Activated CD8-positive, alpha-beta T cell treated with anti-CD3 and anti-CD28 coated beads for 36 hours (primary cell): ENCODE measurements around the gene ERN1. TPM values are rescaled to one million over a fixed set of nuclear protein-coding genes. Genes with fewer than 3 reads are reported as not detected.

Source experiments
- ATAC-seq: fragments of 200-7000 bp; cut with Tn5 transposase; one replicate; pipeline ENCODE4 v1.10.0; 2021; ENCODE audit warnings: mild to moderate bottlenecking, moderate library complexity
- CTCF ChIA-PET: fragments of 350-600 bp; sonication (Branson Sonifier 250); formaldehyde crosslinking; loops from one replicate; lab custom pipeline; 2021; ENCODE audit warnings: antibody characterized with exemption; lab: Charles Lee
- POLR2A ChIA-PET: fragments of 350-600 bp; sonication (Branson Sonifier 250); formaldehyde crosslinking; loops from one replicate; lab custom pipeline; 2021; ENCODE audit warnings: antibody characterized with exemption; lab: Charles Lee
- DNase-seq: peaks from one replicate; pipeline ENCODE4 v3.0.0-alpha.2; 2020
- H3K27ac Mint-ChIP-seq: one replicate; pipeline ENCODE4 v1.8.0; 2021; ENCODE audit warnings: mild to moderate bottlenecking, mixed read lengths
- H3K27me3 Mint-ChIP-seq: one replicate; pipeline ENCODE4 v1.8.0; 2021; ENCODE audit warnings: mixed read lengths
- H3K36me3 Mint-ChIP-seq: one replicate; pipeline ENCODE4 v1.8.0; 2021; ENCODE audit warnings: low read depth, mixed read lengths
- H3K4me1 Mint-ChIP-seq: one replicate; pipeline ENCODE4 v1.8.0; 2021; ENCODE audit warnings: low read depth, mixed read lengths
- H3K4me3 Mint-ChIP-seq: one replicate; pipeline ENCODE4 v1.8.0; 2021; ENCODE audit warnings: mild to moderate bottlenecking, moderate library complexity, mixed read lengths
- H3K9me3 Mint-ChIP-seq: one replicate; pipeline ENCODE4 v1.8.0; 2021; ENCODE audit warnings: mixed read lengths
- CTCF ChIP-seq: fragments of 200-600 bp; IDR thresholded peaks from one replicate; pipeline ENCODE4 v1.8.0; 2022; ENCODE audit warnings: antibody characterized with exemption, mild to moderate bottlenecking
- intact Hi-C: fragments of 100-400 bp; cut with micrococcal nuclease; formaldehyde crosslinking; loops from one replicate; pipeline ENCODE4 v1.10.0; 2022
- total RNA-seq, 2 experiments: library from RNA; stranded (reverse); gene quantifications; one replicate each; pipeline ENCODE4 v1.2.3, GENCODE V29; 2021

Gene ERN1
- total RNA-seq, 2 experiments from 2014 or later = 19.2 to 23.6 TPM

- ChIA-PET POLR2A (interaction anchor here (1.0 to 1.6 kb wide), 4 partner anchors 11 to 125 kb away, joined by 3 read pairs; no protein-coding TSS in a partner anchor), CTCF (interaction anchor here (0.8 to 4.2 kb wide), 6 partner anchors 9 to 156 kb away, joined by 4 to 29 read pairs (median 4); partner anchors contain the start of gene GH1)
- H3K27ac Mint-ChIP-seq = peak overlapping the region; percentile 37
- H3K4me1 Mint-ChIP-seq = peaks cover 18% of the 10 kb centered on the region
- H3K4me3 Mint-ChIP-seq = no peak overlapping the region
- ATAC-seq = no peak
- intact Hi-C loops = no loop called here
- no peak for DNase-seq
- H3K27me3 Mint-ChIP-seq = no peaks in the 10 kb centered on the region
- peaks cover 4% of the 10 kb centered on the region for H3K9me3 Mint-ChIP-seq
- no peak for TF ChIP-seq CTCF
- H3K36me3 Mint-ChIP-seq = peaks cover 35% of the 10 kb centered on the region
These were observed 55.1 kb downstream of the ERN1 start for GRCh38 chr17:64074704-64075426.

GRCh38 chr17:64073771-64074703 is 55.9 kb downstream of the ERN1 start:
- ChIA-PET CTCF (interaction anchor here (0.8 to 4.2 kb wide), 5 partner anchors 8 to 59 kb away, joined by 3 to 29 read pairs (median 5); no protein-coding TSS in a partner anchor), POLR2A (interaction anchor here (1.0 kb wide), 2 partner anchors 10 to 124 kb away, joined by 3 read pairs; no protein-coding TSS in a partner anchor)
- H3K27ac Mint-ChIP-seq = no peak overlapping the region
- H3K36me3 Mint-ChIP-seq = peaks cover 43% of the 10 kb centered on the region
- peaks cover 14% of the 10 kb centered on the region for H3K4me1 Mint-ChIP-seq
- no peak overlapping the region for H3K4me3 Mint-ChIP-seq
- ATAC-seq (no peak), DNase-seq (no peak)
- intact Hi-C loops = no loop called here
- H3K9me3 Mint-ChIP-seq = peaks cover 13% of the 10 kb centered on the region
- no peak for TF ChIP-seq CTCF
- no peaks in the 10 kb centered on the region for H3K27me3 Mint-ChIP-seq

GRCh38 chr17:64071111-64071510 is 58.8 kb downstream of the ERN1 start:
- DNase-seq (no peak), ATAC-seq (no peak)
- Mint-ChIP-seq H3K4me1 (peaks cover 29% of the 10 kb centered on the region), H3K27ac (no peak overlapping the region), H3K27me3 (no peaks in the 10 kb centered on the region), H3K36me3 (peaks cover 65% of the 10 kb centered on the region), H3K4me3 (no peak overlapping the region), H3K9me3 (peaks cover 19% of the 10 kb centered on the region)
- CTCF ChIA-PET = interaction anchor here (1.6 to 12.8 kb wide), 2 partner anchors 9 to 62 kb away, joined by 6 to 228 read pairs; partner anchors contain the start of gene ERN1
- POLR2A ChIA-PET = no interaction called here
- TF ChIP-seq CTCF = no peak
- intact Hi-C loops = no loop called here

GRCh38 chr17:64070213-64070612 is 59.7 kb downstream of the ERN1 start:
- no peak for TF ChIP-seq CTCF
- Mint-ChIP-seq H3K9me3 (peaks cover 19% of the 10 kb centered on the region), H3K4me1 (peaks cover 27% of the 10 kb centered on the region), H3K4me3 (no peak overlapping the region), H3K36me3 (peaks cover 65% of the 10 kb centered on the region), H3K27me3 (no peaks in the 10 kb centered on the region), H3K27ac (no peak overlapping the region)
- DNase-seq = no peak
- ATAC-seq = no peak
- POLR2A ChIA-PET = interaction anchor here (0.7 kb wide), 1 partner anchor 19 kb away, joined by 3 read pairs; no protein-coding TSS in a partner anchor
- intact Hi-C loops = no loop called here
- CTCF ChIA-PET = interaction anchor here (0.7 to 12.8 kb wide), 4 partner anchors 10 to 63 kb away, joined by 3 to 228 read pairs (median 4); partner anchors contain the start of gene ERN1
